CD4-positive, alpha-beta T cell treated with Interleukin-2 at 100 ng/mL for 4 hours (primary cell): Measurements from ENCODE around the gene TMEM132D.

Experiments used
- DNase-seq: peaks from one replicate; pipeline ENCODE4 v3.0.0-alpha.2; 2020; ENCODE audit warnings: low spot score

The TMEM132D gene

GRCh38 chr12:129097451-129097850 lies 806.4 kb downstream of the TMEM132D start:
- no peak for DNase-seq

- no peak for DNase-seq
Observed at GRCh38 chr12:129096968-129097367, 806.9 kb downstream of the TMEM132D start.

GRCh38 chr12:129096184-129096583 lies 807.6 kb downstream of the TMEM132D start:
- no peak for DNase-seq

- no peak for DNase-seq
Observed at GRCh38 chr12:129089576-129089975, 814.2 kb downstream of the TMEM132D start.

GRCh38 chr12:129084875-129085826 lies 818.7 kb downstream of the TMEM132D start:
- DNase-seq: no peak

GRCh38 chr12:129083121-129083840 lies 820.5 kb downstream of the TMEM132D start:
- DNase-seq: no peak

- DNase-seq: no peak
Observed at GRCh38 chr12:129082441-129082840, 821.4 kb downstream of the TMEM132D start.

- DNase-seq: no peak
Observed at GRCh38 chr12:129081755-129082250, 822.0 kb downstream of the TMEM132D start.

- DNase-seq: no peak
Observed at GRCh38 chr12:129080821-129081220, 823.0 kb downstream of the TMEM132D start.

- no peak for DNase-seq
Observed at GRCh38 chr12:129080391-129080790, 823.4 kb downstream of the TMEM132D start.

- DNase-seq: no peak
Observed at GRCh38 chr12:129079719-129080118, 824.1 kb downstream of the TMEM132D start.

- DNase-seq: no peak
Observed at GRCh38 chr12:129076441-129077320, 827.1 kb downstream of the TMEM132D start.

GRCh38 chr12:129075460-129076208 lies 828.2 kb downstream of the TMEM132D start:
- DNase-seq: no peak

- DNase-seq: no peak
Observed at GRCh38 chr12:129074379-129074778, 829.4 kb downstream of the TMEM132D start.

GRCh38 chr12:129073157-129073915 lies 830.5 kb downstream of the TMEM132D start:
- DNase-seq: no peak

- no peak for DNase-seq
Observed at GRCh38 chr12:129071362-129071761, 832.5 kb downstream of the TMEM132D start.

GRCh38 chr12:129069886-129070285 lies 833.9 kb downstream of the TMEM132D start:
- DNase-seq: no peak

- no peak for DNase-seq
Observed at GRCh38 chr12:129068684-129069083, 835.1 kb downstream of the TMEM132D start.

GRCh38 chr12:129067491-129067890 lies 836.3 kb downstream of the TMEM132D start:
- no peak for DNase-seq

- no peak for DNase-seq
Observed at GRCh38 chr12:129064209-129064855, 839.5 kb downstream of the TMEM132D start.
